ENCODE results near the gene FUT9.

FUT9 gene

GRCh38 chr6:96074006-96074405, 58.2 kb downstream of the FUT9 start:
- DNase-seq = no peak

DNA sequence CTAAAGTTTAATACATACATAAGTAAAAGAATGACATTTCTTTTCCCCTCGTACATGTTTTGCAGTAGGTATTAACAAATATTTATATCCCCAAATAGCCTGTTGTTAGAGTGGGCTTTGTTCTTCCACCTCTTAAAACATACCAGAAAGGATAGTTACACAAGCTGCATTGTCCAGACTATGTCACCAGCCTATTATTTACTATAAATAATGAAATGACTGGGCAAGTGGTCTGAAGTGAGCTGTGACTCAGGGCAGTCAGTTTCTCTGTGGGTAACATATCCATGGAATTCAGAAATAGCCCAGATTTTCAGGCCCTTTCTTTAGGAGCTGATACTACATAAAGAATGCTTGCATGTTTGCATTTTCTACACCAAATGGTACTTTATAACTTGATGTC, 60.1 kb downstream of the FUT9 start:
- peak; percentile 23 for DNase-seq

GRCh38 chr6:96086745-96087144, 71.0 kb downstream of the FUT9 start:
- no peak for DNase-seq

DNA sequence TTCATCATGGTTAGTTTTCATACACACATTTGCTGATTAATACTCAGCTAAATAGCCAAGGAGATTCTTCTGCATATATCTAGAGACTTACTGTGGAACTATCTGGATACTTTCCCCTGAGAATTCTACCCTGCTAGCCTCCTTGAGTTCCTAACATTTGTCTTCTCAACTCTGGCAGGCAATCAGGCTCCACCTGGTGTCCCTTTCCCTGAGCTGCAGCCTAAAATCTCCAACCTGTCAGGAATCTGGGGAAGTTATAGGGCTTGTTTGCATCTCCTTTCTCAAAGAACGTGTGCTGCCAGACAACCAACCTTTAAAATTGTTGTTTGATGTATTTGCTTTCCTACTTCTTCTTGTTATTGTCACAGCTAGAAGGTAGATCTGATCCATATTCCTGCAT, 73.4 kb downstream of the FUT9 start:
- peak; percentile 9 for DNase-seq

DNA sequence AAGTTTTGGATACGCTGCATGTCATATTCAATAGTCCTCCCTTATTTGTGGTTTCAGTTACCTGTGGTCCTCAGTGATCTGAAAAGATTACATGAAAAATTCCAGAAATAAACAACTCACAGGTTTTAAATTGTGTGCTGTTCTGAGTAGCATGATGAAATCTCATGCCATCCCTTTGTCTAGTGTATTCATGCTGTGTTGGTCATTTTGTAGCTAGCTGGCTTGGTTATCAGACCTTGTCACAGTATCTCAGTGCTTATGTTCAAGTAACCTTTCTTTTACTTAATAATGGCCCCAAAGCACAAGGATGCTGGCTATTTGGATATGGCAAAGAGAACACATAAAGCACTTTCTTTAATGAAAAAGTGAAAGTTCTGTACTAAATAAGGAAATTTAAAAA, 78.3 kb downstream of the FUT9 start:
- DNase-seq = no peak

DNA sequence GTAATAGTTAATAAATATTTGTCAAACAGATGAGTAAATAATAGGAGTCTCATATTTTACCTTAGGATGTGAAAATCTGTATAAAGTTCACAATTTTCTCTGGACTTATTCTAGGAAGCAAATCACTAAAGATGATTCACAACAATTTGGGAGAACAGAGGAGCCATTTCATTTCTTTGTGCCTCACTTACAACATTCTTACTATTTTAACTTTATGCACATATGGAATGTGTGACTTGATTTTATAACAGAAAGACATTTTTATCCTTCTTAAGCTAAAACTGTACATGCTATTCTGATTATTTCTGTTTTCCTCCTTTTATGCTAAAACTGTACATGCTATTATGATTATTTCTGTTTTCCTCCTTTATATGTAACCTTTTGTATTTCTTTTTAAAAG, 83.3 kb downstream of the FUT9 start:
- DNase-seq = no peak

DNA sequence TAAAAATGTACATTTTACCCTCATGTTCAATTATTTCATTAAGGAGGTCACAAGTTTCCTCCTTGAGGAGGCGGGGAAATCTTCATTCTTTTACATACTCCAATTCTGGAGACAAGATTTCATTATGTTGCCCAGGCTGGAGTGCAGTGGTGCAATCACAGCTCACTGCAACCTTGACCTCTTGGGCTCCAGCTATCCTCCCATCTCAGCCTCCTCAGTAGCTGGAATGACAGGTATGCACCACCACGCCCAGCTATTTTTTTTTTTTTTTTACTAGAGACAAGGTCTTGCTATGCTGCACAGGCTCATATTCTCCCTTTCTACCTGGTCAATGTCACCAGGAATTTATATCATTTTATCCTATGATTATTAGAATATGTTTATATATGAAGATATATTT, 85.8 kb downstream of the FUT9 start:
- no peak for DNase-seq

DNA sequence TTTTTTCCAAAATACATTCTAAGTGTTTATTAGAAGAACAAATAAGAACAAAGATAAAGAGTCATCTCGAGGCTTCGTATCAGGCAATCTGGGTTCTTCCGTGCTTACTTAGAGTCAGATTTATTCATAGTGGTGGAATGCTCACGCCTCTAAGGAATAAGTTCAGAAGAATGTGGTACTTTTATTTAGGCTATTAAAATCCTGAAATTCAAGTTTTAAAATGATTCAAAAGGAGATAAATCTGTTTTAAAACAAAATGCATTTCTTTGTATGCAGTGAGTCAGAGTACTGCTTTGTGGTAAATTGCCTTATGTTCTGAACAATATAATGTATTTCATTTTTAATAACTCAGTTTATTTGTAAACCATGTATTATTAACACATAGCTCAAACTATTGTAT, 89.1 kb downstream of the FUT9 start:
- no peak for DNase-seq

- DNase-seq = no peak
Observed at GRCh38 chr6:96110878-96111277, 95.1 kb downstream of the FUT9 start.

DNA sequence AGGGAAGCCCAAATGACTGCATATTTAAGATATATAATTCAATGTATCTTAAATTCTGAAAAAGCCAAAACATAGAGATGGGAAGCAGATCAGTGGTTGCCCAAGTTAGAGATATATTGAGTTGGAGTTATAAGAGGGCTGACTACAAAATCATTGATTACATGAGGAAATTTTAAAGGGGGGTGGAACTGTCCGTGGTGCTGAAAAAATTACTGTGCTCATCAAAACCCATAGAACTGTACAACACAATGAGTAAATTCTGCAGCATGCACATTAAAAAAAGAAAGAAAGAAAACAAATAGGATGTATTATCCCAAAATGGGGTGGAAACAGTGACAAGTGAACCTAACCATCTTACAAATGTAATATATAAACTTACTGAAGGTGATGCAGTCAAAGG, 100.9 kb downstream of the FUT9 start:
- peak; percentile 59 for DNase-seq

DNA sequence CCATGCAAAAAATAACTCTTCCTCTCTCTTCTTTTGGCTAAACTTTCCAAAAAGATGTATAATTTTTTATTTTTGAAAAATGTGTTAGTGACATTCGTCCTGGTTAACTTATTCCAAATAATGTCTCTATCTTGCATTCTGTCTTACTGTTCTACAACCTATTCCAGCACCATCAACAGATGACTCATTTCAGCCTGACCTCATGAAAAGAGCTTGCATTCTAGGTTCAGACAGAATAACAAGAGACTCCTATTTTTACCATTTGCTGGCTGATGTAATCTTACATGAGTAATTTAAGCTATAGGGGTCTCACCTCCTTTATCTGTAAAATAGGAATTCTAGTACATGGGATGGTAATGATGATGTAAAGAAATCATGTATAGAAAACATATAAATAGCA, 109.0 kb downstream of the FUT9 start:
- DNase-seq = no peak

GRCh38 chr6:96138406-96138805, 122.6 kb downstream of the FUT9 start:
- DNase-seq = no peak

DNA sequence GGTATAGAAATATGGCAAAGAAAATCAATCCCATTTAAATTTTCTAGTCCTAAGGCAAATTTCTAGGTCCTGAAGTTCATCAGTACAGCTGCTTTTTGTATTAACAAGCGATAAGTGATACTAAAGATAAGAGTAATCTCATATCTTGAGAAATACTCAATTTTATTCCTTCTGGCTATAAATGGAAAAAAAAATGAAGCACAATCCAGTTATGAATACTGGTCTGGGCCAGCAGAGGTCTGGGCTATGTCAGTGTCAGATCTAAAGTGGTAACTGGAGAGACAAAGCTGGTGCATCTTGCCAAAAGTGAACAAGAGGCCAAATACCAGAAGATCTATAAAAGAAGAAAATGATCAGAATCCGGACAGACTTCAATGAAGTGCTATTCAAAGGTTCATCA, 126.4 kb downstream of the FUT9 start:
- no peak for DNase-seq

GRCh38 chr6:96150431-96150830, 134.7 kb downstream of the FUT9 start:
- DNase-seq = no peak

DNA sequence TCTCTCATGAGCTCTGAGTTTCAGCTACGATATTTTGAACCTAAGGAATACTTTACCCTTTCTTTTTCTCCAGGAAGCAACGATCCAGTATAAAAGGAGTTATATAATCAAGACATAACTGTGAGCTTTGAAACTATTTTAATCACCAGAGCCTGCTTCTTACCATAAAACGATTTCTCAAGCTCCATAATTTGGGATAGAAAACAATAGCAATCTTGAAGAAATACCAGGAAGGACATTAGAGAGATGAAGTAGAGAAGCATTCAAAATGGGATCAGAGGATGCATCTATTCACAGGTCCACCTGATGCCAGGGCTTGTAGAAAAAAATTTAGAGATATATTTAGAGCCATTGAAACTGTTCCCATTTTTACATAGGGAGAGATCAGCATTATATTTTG, 135.9 kb downstream of the FUT9 start:
- no peak for DNase-seq

DNA sequence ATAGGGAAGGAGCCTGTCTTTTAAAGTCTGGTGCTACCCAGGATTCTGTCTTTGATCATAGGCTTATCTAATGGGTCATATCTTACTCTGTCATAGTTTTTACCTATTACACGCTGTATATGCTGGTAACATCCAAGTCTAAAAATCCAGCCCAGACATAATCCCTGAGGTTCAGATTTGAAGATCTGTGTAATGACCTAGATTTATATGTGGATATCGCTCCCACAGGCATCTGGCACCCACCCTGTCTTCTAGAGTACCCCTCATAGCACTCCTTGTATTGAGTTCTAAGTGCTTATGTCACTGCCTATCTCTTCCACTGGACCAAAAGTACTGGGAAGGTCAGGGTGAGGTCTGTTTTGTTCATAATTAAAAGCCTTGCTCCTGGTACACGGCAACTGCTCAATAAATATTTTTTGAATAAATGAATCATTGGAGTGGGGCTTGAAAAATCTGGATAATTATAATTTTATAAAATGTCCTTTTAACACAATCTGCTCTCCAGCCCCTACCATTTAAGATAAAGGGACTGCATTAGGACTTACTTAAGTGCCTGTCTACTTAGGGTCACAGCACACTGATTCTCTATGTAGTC, 136.4 kb downstream of the FUT9 start:
- DNase-seq = no peak

DNA sequence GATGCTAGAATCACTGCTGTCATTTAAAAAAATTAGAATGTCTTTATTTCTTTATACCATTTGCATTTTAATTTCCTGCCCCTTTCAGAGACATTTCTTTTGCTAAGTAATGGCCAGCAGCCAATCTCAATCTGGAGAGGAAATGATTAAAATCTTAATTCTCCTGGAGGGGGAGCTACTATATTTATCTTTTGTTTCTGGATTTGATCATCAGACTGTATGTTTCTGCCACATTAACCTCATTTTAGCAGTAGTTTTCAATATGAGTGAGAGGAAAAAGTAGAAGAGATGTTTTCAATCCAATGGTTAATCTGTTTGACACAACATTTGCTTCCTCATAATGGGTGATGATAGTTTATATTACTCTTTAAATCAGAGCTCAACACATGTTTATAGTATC, 138.0 kb downstream of the FUT9 start:
- no peak for DNase-seq

- DNase-seq = no peak
Observed at GRCh38 chr6:96156425-96156824, 140.7 kb downstream of the FUT9 start.

GRCh38 chr6:96157018-96157565, 141.3 kb downstream of the FUT9 start:
- no peak for DNase-seq

DNA sequence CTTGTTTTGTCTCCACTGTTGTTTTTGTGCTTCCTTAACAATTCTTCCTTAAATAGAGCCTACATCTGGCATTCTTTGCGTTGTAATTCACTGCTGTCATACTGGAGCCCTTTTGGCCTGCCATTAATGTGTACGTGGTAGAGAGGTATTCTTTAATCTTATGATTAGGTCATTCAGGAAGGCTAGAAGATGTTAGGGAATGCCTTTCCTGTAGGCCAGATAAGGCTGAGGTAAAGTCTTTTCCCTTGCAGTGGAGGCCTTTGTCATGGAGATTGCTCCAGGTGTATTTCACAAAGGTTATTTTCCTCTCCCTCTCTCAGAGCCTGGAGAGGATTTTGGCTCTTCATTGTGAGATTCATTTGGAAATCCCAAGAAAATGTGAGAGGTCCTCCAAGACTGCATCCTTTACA, 146.9 kb downstream of the FUT9 start:
- DNase-seq = no peak

GRCh38 chr6:96164802-96165201, 149.0 kb downstream of the FUT9 start:
- no peak for DNase-seq

DNA sequence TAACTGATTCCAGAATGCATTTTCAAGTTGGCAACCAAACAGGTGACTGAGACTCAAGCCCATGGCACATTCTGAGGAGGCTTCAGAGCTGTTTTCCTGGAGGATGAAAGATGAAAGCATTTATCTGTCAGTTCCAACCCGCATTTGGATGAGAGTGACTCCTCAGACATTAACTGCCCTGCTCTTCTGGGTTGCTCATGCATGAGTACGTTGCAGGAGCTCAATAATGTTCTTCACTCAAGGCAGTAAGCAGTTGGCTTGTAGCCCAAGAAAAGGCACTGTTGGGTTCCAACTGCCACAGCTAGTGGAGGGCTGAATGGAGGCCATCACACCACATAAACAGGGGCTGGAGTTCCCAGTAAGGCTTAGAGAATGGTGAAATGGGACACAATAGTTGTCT, 155.3 kb downstream of the FUT9 start:
- DNase-seq = no peak

- DNase-seq = no peak
Observed at GRCh38 chr6:96184798-96185197, 169.0 kb downstream of the FUT9 start.

- no peak for DNase-seq
Observed at GRCh38 chr6:96186094-96186493, 170.3 kb downstream of the FUT9 start.

DNA sequence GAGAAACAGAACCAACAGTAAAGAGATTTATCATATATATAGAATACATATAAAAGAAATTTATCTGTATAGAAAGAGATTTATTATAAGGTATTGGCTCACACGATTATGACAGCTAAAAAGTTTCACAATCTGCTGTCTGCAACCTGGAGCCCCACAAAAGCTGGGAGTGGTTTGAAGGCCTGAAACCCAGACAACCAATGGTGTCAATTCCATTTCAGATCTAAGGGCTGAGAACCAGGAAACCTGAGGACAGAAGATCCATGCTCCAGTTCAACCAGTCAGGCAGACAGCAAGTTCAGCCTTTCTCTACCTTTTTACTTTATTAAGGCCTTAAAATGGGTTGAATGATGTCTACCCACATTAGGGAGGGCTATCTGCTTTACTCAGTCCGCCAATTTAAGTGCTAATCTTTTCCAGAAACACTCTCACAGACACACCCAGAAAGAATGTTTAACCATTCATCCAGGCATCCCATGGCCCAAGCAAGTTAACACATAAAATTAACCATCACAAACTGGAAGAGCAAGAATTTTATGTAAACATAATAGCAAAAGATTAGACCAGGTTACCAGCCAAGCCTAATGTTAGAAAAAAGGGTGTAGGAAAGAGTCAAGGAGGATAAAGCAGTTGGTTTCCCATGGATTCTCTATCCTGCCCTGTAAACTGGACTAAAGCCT, 170.9 kb downstream of the FUT9 start:
- no peak for DNase-seq
